Panc1 (cell line): Measurements from ENCODE around the gene ASB2. TPM values are rescaled to one million over a fixed set of nuclear protein-coding genes. Genes with fewer than 3 reads are reported as not detected.

Experiments
- ATAC-seq: fragments of 200-7000 bp; cut with Tn5 transposase; 2 replicates; pipeline ENCODE4 v1.9.1; 2020; ENCODE audit warnings: mild to moderate bottlenecking, moderate library complexity
- BruUV-seq: library from RNA; stranded (reverse); fragments of 400-500 nt; replicated peaks from 2 replicates; lab custom pipeline; 2021; lab: Mats Ljungman, UMichigan
- CTCF ChIA-PET: fragments of 300-600 bp; sonication (Branson Sonifier 250); formaldehyde crosslinking; loops from one replicate; lab custom pipeline; 2022; ENCODE audit warnings: antibody characterized with exemption; lab: Charles Lee
- POLR2A ChIA-PET: fragments of 300-600 bp; sonication (Branson Sonifier 250); formaldehyde crosslinking; loops from one replicate; lab custom pipeline; 2022; ENCODE audit warnings: antibody characterized with exemption; lab: Charles Lee
- DNase-seq: peaks from one replicate; pipeline ENCODE4 v3.0.0-alpha.2; 2010; ENCODE audit warnings: low read depth, low spot score
- H3K27ac ChIP-seq: 2 replicates; pipeline ENCODE4 v1.5.1; 2011; ENCODE audit warnings: mild to moderate bottlenecking, low read length, inconsistent platforms
- H3K27me3 ChIP-seq: fragments of 200-500 bp; sonication (Bioruptor generic); 2 replicates; pipeline ENCODE4 v1.6.0; 2014; ENCODE audit warnings: low read length, inconsistent platforms; ENCODE audit not compliant: control insufficient read depth, insufficient read depth
- H3K36me3 ChIP-seq: fragments of 200-500 bp; sonication (Bioruptor generic); 2 replicates; pipeline ENCODE4 v1.5.1; 2014; ENCODE audit warnings: inconsistent platforms, mild to moderate bottlenecking, low read length, moderate library complexity; ENCODE audit not compliant: control insufficient read depth, insufficient read depth
- H3K4me1 ChIP-seq: 2 replicates; pipeline ENCODE4 v1.5.1; 2011; ENCODE audit warnings: inconsistent platforms, mild to moderate bottlenecking, low read length, moderate library complexity; ENCODE audit not compliant: control insufficient read depth, insufficient read depth
- H3K4me3 ChIP-seq, 2 experiments: 2 replicates each; pipeline ENCODE4 v1.5.1; 2011 to 2012; ENCODE audit warnings: low read depth in 2 of 2, low read length in 2 of 2, mild to moderate bottlenecking in 2 of 2, inconsistent platforms in 1 of 2, moderate library complexity in 1 of 2
- H3K9me3 ChIP-seq: fragments of 200-500 bp; sonication (Bioruptor generic); 2 replicates; pipeline ENCODE4 v1.5.1; 2014; ENCODE audit warnings: low read depth, mild to moderate bottlenecking, inconsistent platforms, low read length, moderate library complexity; ENCODE audit not compliant: control insufficient read depth, insufficient read depth
- CTCF ChIP-seq: fragments of 450-650 bp; IDR thresholded peaks from 2 replicates; pipeline ENCODE4 v1.5.1; 2017; ENCODE audit warnings: mild to moderate bottlenecking
- POLR2AphosphoS5 ChIP-seq: IDR thresholded peaks from 2 replicates; pipeline ENCODE4 v1.6.1; 2012; ENCODE audit warnings: mild to moderate bottlenecking, low read depth, low read length, moderate library complexity
- REST ChIP-seq, 2 experiments: IDR thresholded peaks; 2 replicates each; pipeline ENCODE4 v1.6.1; 2011 to 2012; ENCODE audit warnings: low read depth in 2 of 2, control low read depth in 1 of 2, low read length in 1 of 2, mild to moderate bottlenecking in 1 of 2, moderate library complexity in 1 of 2; ENCODE audit not compliant: insufficient read depth in 1 of 2
- SIN3A ChIP-seq: IDR thresholded peaks from 2 replicates; pipeline ENCODE4 v1.6.1; 2012; ENCODE audit warnings: low read depth, mild to moderate bottlenecking, low read length, moderate library complexity, borderline replicate concordance; ENCODE audit not compliant: insufficient read depth
- TCF7L2 ChIP-seq: IDR thresholded peaks from 2 replicates; pipeline ENCODE4 v1.6.1; 2011; ENCODE audit warnings: mild to moderate bottlenecking, low read depth, low read length, inconsistent platforms
- in situ Hi-C: cut with HindIII; loops from 2 replicates; pipeline ENCODE4 v1.10.0; 2016; ENCODE audit warnings: low sequenced_read_pairs, low pct_unique_long_range_greater_than_20kb
- intact Hi-C: fragments of 100-400 bp; cut with micrococcal nuclease; formaldehyde crosslinking; loops from one replicate; pipeline ENCODE4 v1.10.0; 2022; ENCODE audit not compliant: unreplicated experiment
- total RNA-seq: library from RNA; stranded (reverse); gene quantifications from one replicate; pipeline ENCODE4 v1.2.1, GENCODE V29; 2021; ENCODE audit not compliant: unreplicated experiment

The ASB2 gene
- total RNA-seq, 1 experiment from 2014 or later, result 0.28 TPM

GRCh38 chr14:93895023-93895604 lies 81.3 kb downstream of the ASB2 start:
- Histone ChIP-seq H3K27ac (no peak overlapping the region), H3K9me3 (no peaks in the 10 kb centered on the region), H3K36me3 (no peaks in the 10 kb centered on the region), H3K27me3 (no peaks in the 10 kb centered on the region), H3K4me1 (no peaks in the 10 kb centered on the region), H3K4me3 (no peak overlapping the region)
- in situ Hi-C loops, result no loop called here
- ATAC-seq (no peak), DNase-seq (no peak)
- TF ChIP-seq CTCF, result no peak
- TF ChIP-seq TCF7L2, result no peak
- no peak for TF ChIP-seq SIN3A
- TF ChIP-seq POLR2AphosphoS5, result no peak
- CTCF ChIA-PET, result no interaction called here
- intact Hi-C loops, result no loop called here
- POLR2A ChIA-PET, result no interaction called here
- BruUV-seq, result no TSS peak

GRCh38 chr14:93893661-93894261 lies 82.6 kb downstream of the ASB2 start:
- intact Hi-C loops, result loop anchor here (2.0 to 5.0 kb wide), 2 partner anchors 151 to 245 kb away; no protein-coding TSS in a partner anchor

More at GRCh38 chr14:93893661-93894261, 82.6 kb downstream of the ASB2 start:
- H3K27me3 ChIP-seq, result no peaks in the 10 kb centered on the region
- H3K27ac ChIP-seq, result no peak overlapping the region
- CTCF ChIA-PET, result no interaction called here
- in situ Hi-C loops, result no loop called here
- H3K4me3 ChIP-seq, result no peak overlapping the region
- no peaks in the 10 kb centered on the region for H3K36me3 ChIP-seq
- BruUV-seq, result no TSS peak
- no peaks in the 10 kb centered on the region for H3K9me3 ChIP-seq
- no peak for DNase-seq
- POLR2A ChIA-PET, result no interaction called here
- no peaks in the 10 kb centered on the region for H3K4me1 ChIP-seq
- ATAC-seq, result no peak
- TF ChIP-seq POLR2AphosphoS5, result no peak
- TF ChIP-seq CTCF, result no peak
- TF ChIP-seq SIN3A, result no peak
- no peak for TF ChIP-seq TCF7L2
- TF ChIP-seq REST (IDR thresholded peaks at IDR 0.05; ENCODE audit: insufficient read depth in 1 of 2, low read depth in 2 of 2, low read length in 1 of 2), result no peak
